Gastroesophageal sphincter (tissue), 4 donors: ENCODE data around the gene KCNMB2. TPM values are rescaled to one million over a fixed set of nuclear protein-coding genes. Genes with fewer than 3 reads are reported as not detected.

ENCODE experiments used
- ATAC-seq: fragments of 150-250 bp; one replicate; pipeline ENCODE4 v1.9.1; 2016; ENCODE audit warnings: mild to moderate bottlenecking, moderate library complexity
- H3K27ac ChIP-seq, 4 donors: fragments of 200-600 bp; sonication (generic) in 3 of 4; 1 replicate in 3 of 4; 2 replicates in 1 of 4; pipeline ENCODE4 v1.5.1; 2016 to 2019
- H3K27me3 ChIP-seq: fragments of 200-600 bp; sonication (generic); one replicate; pipeline ENCODE4 v1.5.1; 2019
- H3K36me3 ChIP-seq, 2 donors: fragments of 200-600 bp; sonication (generic); one replicate each; pipeline ENCODE4 v1.5.1; 2019; ENCODE audit warnings: control low read depth in 1 of 2
- H3K4me1 ChIP-seq, 3 donors: fragments of 200-600 bp; sonication (generic); 1 replicate in 2 of 3; 2 replicates in 1 of 3; pipeline ENCODE4 v1.5.1; 2016 to 2019; ENCODE audit warnings: control low read depth in 2 of 3
- H3K4me3 ChIP-seq, 2 donors: fragments of 200-600 bp; sonication (generic); one replicate each; pipeline ENCODE4 v1.5.1; 2019; ENCODE audit warnings: mild to moderate bottlenecking in 1 of 2, moderate library complexity in 1 of 2
- H3K9me3 ChIP-seq, 3 donors: fragments of 200-600 bp; sonication (generic); one replicate each; pipeline ENCODE4 v1.5.1; 2017 to 2019; ENCODE audit warnings: control low read depth in 2 of 3
- CTCF ChIP-seq, 4 experiments: fragments of 200-600 bp in 2 of 4; fragments of 450-650 bp in 2 of 4; sonication (generic) in 1 of 4; IDR thresholded peaks; one replicate each; pipeline ENCODE4 v1.5.1; 2017 to 2019; ENCODE audit warnings: antibody characterized with exemption in 4 of 4, mild to moderate bottlenecking in 2 of 4, moderate library complexity in 2 of 4
- EP300 ChIP-seq: sonication (generic); formaldehyde crosslinking; IDR thresholded peaks from one replicate; pipeline ENCODE4 v1.6.1; 2017; ENCODE audit warnings: antibody characterized with exemption, mild to moderate bottlenecking
- POLR2A ChIP-seq, 2 donors: fragments of 450-650 bp; IDR thresholded peaks; one replicate each; pipeline ENCODE4 v1.6.1; 2017; ENCODE audit warnings: antibody characterized with exemption in 2 of 2, mild to moderate bottlenecking in 2 of 2, moderate library complexity in 1 of 2
- POLR2AphosphoS5 ChIP-seq: sonication (generic); formaldehyde crosslinking; IDR thresholded peaks from one replicate; pipeline ENCODE4 v1.6.1; 2017; ENCODE audit warnings: antibody characterized with exemption
- WGBS, 2 donors: methylation state at CpG; one replicate each; pipeline ENCODE4 v1.1.5; 2018; ENCODE audit warnings: low coverage in 1 of 2; 5-methylcytosine and 5-hydroxymethylcytosine counted together
- total RNA-seq, 4 donors: library from RNA; depleted of rRNA; stranded (reverse); fragments of >200 nt; gene quantifications; one replicate each; pipeline ENCODE4 v1.1.0, GENCODE V29; 2016

The KCNMB2 gene
- total RNA-seq, 4 donors from 2014 or later: 1.3 TPM; not detected in 3

- Histone ChIP-seq H3K4me1 (no peaks in the 10 kb centered on the region), H3K4me3 (no peak overlapping the region), H3K9me3 (peaks cover 0 to 2% (median 0%) of the 10 kb centered on the region in 3 donors), H3K27me3 (no peaks in the 10 kb centered on the region), H3K27ac (no peak overlapping the region), H3K36me3 (no peaks in the 10 kb centered on the region)
- TF ChIP-seq POLR2A (IDR thresholded peaks at IDR 0.05): no peak
- TF ChIP-seq POLR2AphosphoS5: no peak
- TF ChIP-seq CTCF (IDR thresholded peaks at IDR 0.05): no peak
- TF ChIP-seq EP300: no peak
- 90% methylated on average over 1 of the region's 1 CpG; no CpG with 5 or more reads in 1 of the 2 donors for WGBS, 2 donors
- no peak for ATAC-seq
These were observed 297.5 kb downstream of the KCNMB2 start for GRCh38 chr3:178833695-178834094.

- Histone ChIP-seq H3K4me3 (no peak overlapping the region), H3K27ac (no peak overlapping the region), H3K27me3 (no peaks in the 10 kb centered on the region), H3K36me3 (no peaks in the 10 kb centered on the region), H3K9me3 (peaks cover 0 to 2% (median 0%) of the 10 kb centered on the region in 3 donors), H3K4me1 (no peaks in the 10 kb centered on the region)
- ATAC-seq: no peak
- 88 to 97% methylated on average over 3 of the region's 3 CpGs for WGBS, 2 donors
- TF ChIP-seq POLR2AphosphoS5 (no peak), EP300 (no peak), CTCF (IDR thresholded peaks at IDR 0.05) (no peak), POLR2A (IDR thresholded peaks at IDR 0.05) (no peak)
These were observed 298.8 kb downstream of the KCNMB2 start for GRCh38 chr3:178835033-178835432.

- TF ChIP-seq EP300 (no peak), CTCF (IDR thresholded peaks at IDR 0.05) (no peak), POLR2A (IDR thresholded peaks at IDR 0.05) (no peak), POLR2AphosphoS5 (no peak)
- no peak for ATAC-seq
- H3K4me3 ChIP-seq: no peak overlapping the region
- H3K27me3 ChIP-seq: no peaks in the 10 kb centered on the region
- no peaks in the 10 kb centered on the region for H3K4me1 ChIP-seq
- H3K9me3 ChIP-seq: no peaks in the 10 kb centered on the region
- no peak overlapping the region for H3K27ac ChIP-seq
- H3K36me3 ChIP-seq: no peaks in the 10 kb centered on the region
These were observed 301.3 kb downstream of the KCNMB2 start for GRCh38 chr3:178837512-178837911.

- no peak for TF ChIP-seq EP300
- TF ChIP-seq POLR2A (IDR thresholded peaks at IDR 0.05): no peak
- no peak for TF ChIP-seq CTCF (IDR thresholded peaks at IDR 0.05)
- no peak for TF ChIP-seq POLR2AphosphoS5
- no peak overlapping the region for H3K4me3 ChIP-seq
- H3K9me3 ChIP-seq: no peaks in the 10 kb centered on the region
- ATAC-seq: no peak
- H3K36me3 ChIP-seq: no peaks in the 10 kb centered on the region
- H3K4me1 ChIP-seq: no peaks in the 10 kb centered on the region
- H3K27me3 ChIP-seq: no peaks in the 10 kb centered on the region
- no peak overlapping the region for H3K27ac ChIP-seq
These were observed 304.4 kb downstream of the KCNMB2 start for GRCh38 chr3:178840586-178840985.

GRCh38 chr3:178841011-178841410 lies 304.8 kb downstream of the KCNMB2 start:
- H3K27me3 ChIP-seq: no peaks in the 10 kb centered on the region
- H3K36me3 ChIP-seq: no peaks in the 10 kb centered on the region
- no peak for TF ChIP-seq EP300
- TF ChIP-seq CTCF (IDR thresholded peaks at IDR 0.05): no peak
- TF ChIP-seq POLR2A (IDR thresholded peaks at IDR 0.05): no peak
- no peak for TF ChIP-seq POLR2AphosphoS5
- H3K9me3 ChIP-seq: no peaks in the 10 kb centered on the region
- peaks cover 0 to 1% (median 0%) of the 10 kb centered on the region in 3 donors for H3K4me1 ChIP-seq
- ATAC-seq: no peak
- H3K27ac ChIP-seq: no peak overlapping the region
- H3K4me3 ChIP-seq: no peak overlapping the region
